K562 (cell line): Measurements from ENCODE around the gene C6orf141. TPM values are rescaled to one million over a fixed set of nuclear protein-coding genes. Genes with fewer than 3 reads are reported as not detected.

Experiments used
- ATAC-seq: fragments of 200-7000 bp; cut with Tn5 transposase; 3 replicates; pipeline ENCODE4 v1.9.1; 2020; ENCODE audit warnings: moderate library complexity
- BruUV-seq: library from RNA; stranded (reverse); fragments of 400-500 nt; replicated peaks from 2 replicates; lab custom pipeline; 2021; lab: Mats Ljungman, UMichigan
- CTCF ChIA-PET: fragments of 300-600 bp; formaldehyde crosslinking; extraction: SDS; loops from one replicate; lab custom pipeline; 2021; ENCODE audit warnings: low intra/inter-chr PET ratio; lab: Yijun Ruan, JAX
- POLR2A ChIA-PET: fragments of 300-600, 350-650 bp; sonication (Branson Sonifier 250); formaldehyde crosslinking; extraction: SDS; loops from one replicate; lab custom pipeline; 2021; ENCODE audit warnings: antibody characterized with exemption, inconsistent platforms; lab: Yijun Ruan, JAX
- DNase-seq, 4 experiments: peaks; one replicate each; pipeline versions ENCODE4 v3.0.0 to v3.0.0-alpha.2; 2011 to 2018; ENCODE audit warnings: low spot score in 3 of 4, mixed read lengths in 3 of 4; ENCODE audit errors: extremely low read depth in 1 of 4
- FAIRE-seq: peaks from 2 replicates; lab custom pipeline; 2011; peaks lifted over from hg19 to GRCh38; lab: Jason Lieb, UNC
- H2AFZ ChIP-seq: 2 replicates; pipeline ENCODE4 v1.6.0; 2011; ENCODE audit warnings: low read depth, low read length, control low read depth, inconsistent platforms
- H3K27ac ChIP-seq: fragments of 200-600 bp; 3 replicates; pipeline ENCODE4 v1.8.0; 2011; ENCODE audit warnings: low read depth, mild to moderate bottlenecking, control low read depth, inconsistent platforms, low read length, moderate library complexity, mixed read lengths; ENCODE audit errors: extremely low read depth
- H3K27me3 ChIP-seq, 2 experiments: fragments of 300-600 bp in 1 of 2; 2 replicates in 1 of 2; 3 replicates in 1 of 2; pipeline versions ENCODE4 v1.6.0 to v1.8.0; 2011; ENCODE audit warnings: inconsistent platforms in 2 of 2, low read length in 2 of 2, mild to moderate bottlenecking in 1 of 2, mixed read lengths in 1 of 2, moderate library complexity in 1 of 2; ENCODE audit not compliant: control insufficient read depth in 2 of 2, insufficient read depth in 2 of 2
- H3K36me3 ChIP-seq: fragments of 300-600 bp; 3 replicates; pipeline ENCODE4 v1.8.0; 2011; ENCODE audit warnings: mild to moderate bottlenecking, low read length, inconsistent platforms; ENCODE audit not compliant: control insufficient read depth, insufficient read depth
- H3K4me1 ChIP-seq, 2 experiments: fragments of 200-600 bp in 1 of 2; replicated peaks in 1 of 2; 2 replicates in 1 of 2; 3 replicates in 1 of 2; pipeline versions ENCODE4 v1.5.1 to v1.8.0; 2011; ENCODE audit warnings: inconsistent platforms in 2 of 2, low read length in 2 of 2, mild to moderate bottlenecking in 1 of 2, mixed read lengths in 1 of 2, moderate library complexity in 1 of 2; ENCODE audit not compliant: control insufficient read depth in 2 of 2, insufficient read depth in 2 of 2
- H3K4me2 ChIP-seq: 2 replicates; pipeline ENCODE4 v1.6.1; 2011; ENCODE audit warnings: low read length, control low read depth, inconsistent platforms, mixed read lengths; ENCODE audit not compliant: insufficient read depth
- H3K4me3 ChIP-seq: fragments of 200-600 bp; sonication (generic), shearing (Covaris generic); 2 replicates; pipeline ENCODE4 v1.5.1; 2016; ENCODE audit warnings: control low read depth, inconsistent platforms
- H3K79me2 ChIP-seq: fragments of 200-600 bp; 3 replicates; pipeline ENCODE4 v1.8.0; 2011; ENCODE audit warnings: low read length, inconsistent platforms; ENCODE audit not compliant: control insufficient read depth, insufficient read depth
- H3K9ac ChIP-seq, 2 experiments: 2 replicates each; pipeline versions ENCODE4 v1.6.0 to v1.6.1; 2011; ENCODE audit warnings: low read depth in 2 of 2, low read length in 2 of 2, control low read depth in 1 of 2, inconsistent platforms in 1 of 2, mild to moderate bottlenecking in 1 of 2, mixed read lengths in 1 of 2; ENCODE audit not compliant: insufficient read depth in 1 of 2
- H3K9me1 ChIP-seq: one replicate; pipeline ENCODE4 v1.6.0; 2011; ENCODE audit warnings: inconsistent platforms, mild to moderate bottlenecking, low read length, moderate library complexity; ENCODE audit not compliant: control insufficient read depth, insufficient read depth
- H3K9me3 ChIP-seq: replicated peaks from 2 replicates; pipeline ENCODE4 v1.5.1; 2011; ENCODE audit warnings: low read depth, low read length, inconsistent platforms; ENCODE audit not compliant: control insufficient read depth, insufficient read depth
- H4K20me1 ChIP-seq: replicated peaks from 2 replicates; pipeline ENCODE4 v1.6.1; 2011; ENCODE audit warnings: low read length, inconsistent platforms, mixed read lengths; ENCODE audit not compliant: control insufficient read depth, insufficient read depth
- ARID2 ChIP-seq: fragments of 450-650 bp; IDR thresholded peaks from 2 replicates; pipeline ENCODE4 v1.6.1; 2017; ENCODE audit warnings: antibody characterized with exemption, mild to moderate bottlenecking
- CBFB ChIP-seq: sonication (generic); formaldehyde crosslinking; IDR thresholded peaks from 2 replicates; pipeline ENCODE4 v1.4.0; 2020; ENCODE audit warnings: mild to moderate bottlenecking, missing genetic modification reagents
- CBX3 ChIP-seq, 2 experiments: IDR thresholded peaks; 1 replicate in 1 of 2; 2 replicates in 1 of 2; pipeline ENCODE4 v1.6.1; 2012; ENCODE audit warnings: inconsistent platforms in 2 of 2, low read length in 2 of 2, borderline replicate concordance in 1 of 2, control low read depth in 1 of 2
- ELK1 ChIP-seq: sonication (generic); formaldehyde crosslinking; IDR thresholded peaks from 2 replicates; pipeline ENCODE4 v1.8.1; 2022; ENCODE audit warnings: missing genetic modification reagents
- HDAC6 ChIP-seq: IDR thresholded peaks from 2 replicates; pipeline ENCODE4 v1.6.1; 2012; ENCODE audit warnings: low read depth, mild to moderate bottlenecking, control low read depth, inconsistent platforms, low read length, moderate library complexity
- MTA2 ChIP-seq: fragments of 450-650 bp; IDR thresholded peaks from 2 replicates; pipeline ENCODE4 v1.6.1; 2016; ENCODE audit warnings: low read depth
- SAFB ChIP-seq: fragments of 200-400 bp; formaldehyde crosslinking; IDR thresholded peaks from 2 replicates; pipeline ENCODE4 v1.6.1; 2017; ENCODE audit warnings: low read depth, low read length, borderline replicate concordance
- SPI1 ChIP-seq: IDR thresholded peaks from 2 replicates; pipeline ENCODE4 v1.6.1; 2011; ENCODE audit warnings: low read depth, low read length, control low read depth, borderline replicate concordance
- ZNF224 ChIP-seq: sonication (generic); formaldehyde crosslinking; IDR thresholded peaks from 2 replicates; pipeline ENCODE4 v1.8.0; 2022; ENCODE audit warnings: mild to moderate bottlenecking, missing genetic modification reagents
- ZNF239 ChIP-seq: fragments of 250-450 bp; sonication (Bioruptor Pico); IDR thresholded peaks from 2 replicates; pipeline ENCODE4 v1.4.0; 2020; ENCODE audit warnings: mild to moderate bottlenecking
- ZNF311 ChIP-seq: fragments of 250-450 bp; sonication (Bioruptor Pico); IDR thresholded peaks from 2 replicates; pipeline ENCODE4 v1.4.0; 2020; ENCODE audit warnings: mild to moderate bottlenecking, moderate library complexity
- WGBS: fragments of 100-300 bp; shearing (Covaris generic); methylation state at CpG from one replicate; pipeline ENCODE4 v1.1.6; 2016; ENCODE audit warnings: low coverage, mixed read lengths; ENCODE audit not compliant: insufficient coverage; ENCODE audit errors: missing lambda C conversion rate; 5-methylcytosine and 5-hydroxymethylcytosine counted together
- in situ Hi-C: fragments of 300-500 bp; cut with MboI; formaldehyde crosslinking; loops from 4 replicates; pipeline ENCODE4 v1.15.0; 2018; ENCODE audit warnings: inconsistent platforms, mixed read lengths
- intact Hi-C: fragments of 100-400 bp; cut with micrococcal nuclease; formaldehyde crosslinking; loops from 2 replicates; pipeline ENCODE4 v1.14.2; 2022
- polyA plus RNA-seq, 8 experiments: library from polyadenylated mRNA; depleted of rRNA in 4 of 8; stranded (reverse) in 5 of 8; unstranded in 3 of 8; fragments of >200 nt; fragmentation: Nextera tagmentation in 2 of 8; fragmentation: Illumina TruSeq in 1 of 8; extraction: Ambion mirVana in 2 of 8; extraction: Trizol in 1 of 8; gene quantifications; 2 replicates each; pipeline versions ENCODE4 v1.2.1 to v1.2.3, GENCODE V29; 2011 to 2014; ENCODE audit warnings: inconsistent platforms in 1 of 8, missing spikeins in 1 of 8
- total RNA-seq, 7 experiments: library from RNA; depleted of rRNA in 6 of 7; stranded (reverse); fragments of >200 nt in 6 of 7; fragmentation: Illumina TruSeq in 2 of 7; extraction: Trizol in 2 of 7; gene quantifications; 2 replicates each; pipeline versions ENCODE4 v1.2.1 to v1.2.3, GENCODE V29; 2011 to 2021; ENCODE audit warnings: low replicate concordance in 1 of 7

Gene C6orf141
- total and polyA plus RNA-seq, 9 of the 15 experiments (the other 6 are each of a cell fraction or from before 2014, with no cell fraction given) = not detected

DNA sequence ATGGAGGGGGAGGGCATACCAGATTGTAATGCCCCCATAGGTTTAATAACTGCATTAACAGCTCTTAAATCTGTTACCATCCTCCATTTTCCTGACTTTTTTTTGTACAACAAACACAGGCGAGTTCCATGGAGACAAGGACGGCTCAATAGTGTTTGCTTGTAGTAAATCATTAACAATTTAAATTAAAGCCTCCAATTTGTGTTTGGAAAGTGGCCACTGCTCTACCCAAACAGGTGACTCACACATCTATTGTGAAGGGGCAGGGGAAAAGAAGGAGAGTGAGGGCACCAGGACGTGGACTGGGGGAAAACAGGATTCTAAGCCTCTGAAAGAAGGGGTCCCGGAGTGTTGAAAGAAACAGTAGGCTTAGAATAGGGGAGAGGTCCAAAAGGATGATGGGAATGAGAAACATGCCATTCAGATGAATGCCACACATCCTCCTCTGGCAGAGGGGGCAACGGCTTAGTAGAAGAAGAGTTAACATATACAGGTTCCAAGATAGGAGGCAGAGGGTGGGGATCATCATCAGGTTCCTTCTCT lies 43.8 kb upstream of the C6orf141 start:
- no peak overlapping the region for H3K9ac ChIP-seq
- no peaks in the 10 kb centered on the region for H3K4me1 ChIP-seq
- H4K20me1 ChIP-seq = no peaks in the 10 kb centered on the region
- no peak overlapping the region for H3K4me2 ChIP-seq
- no peaks in the 10 kb centered on the region for H3K27me3 ChIP-seq
- no peaks in the 10 kb centered on the region for H3K79me2 ChIP-seq
- ChIA-PET POLR2A (interaction anchor here (1.1 kb wide), 1 partner anchor 9 kb away, joined by 3 read pairs; no protein-coding TSS in a partner anchor), CTCF (no interaction called here)
- TF ChIP-seq CBFB (CRISPR knock-in tag) (no peak), HDAC6 (no peak), ZNF224 (CRISPR knock-in tag) (no peak), ZNF239 (CRISPR knock-in tag) (no peak), SPI1 (no peak), CBX3 (IDR thresholded peaks at IDR 0.05; ENCODE audit: borderline replicate concordance in 1 of 2, low read length in 2 of 2) (no peak), SAFB (no peak), ARID2 (no peak), ELK1 (CRISPR knock-in tag) (no peak), ZNF311 (CRISPR knock-in tag) (no peak), MTA2 (no peak)
- no peak overlapping the region for H3K27ac ChIP-seq
- H3K9me1 ChIP-seq = no peaks in the 10 kb centered on the region
- no peak overlapping the region for H3K4me3 ChIP-seq
- H3K9me3 ChIP-seq = peaks cover 7% of the 10 kb centered on the region; the same call in 1 of the 2 replicates
- FAIRE-seq = no peak
- DNase-seq = no peak
- H3K36me3 ChIP-seq = no peaks in the 10 kb centered on the region
- BruUV-seq = no TSS peak
- no peak for ATAC-seq
- in situ Hi-C loops (no loop called here), intact Hi-C loops (no loop called here)
- 0 out of 2 replicates have a peak overlapping the region, but pooled peaks have one; percentile 9 for H2AFZ ChIP-seq
- 7% methylated on average over 5 of the region's 5 CpGs for WGBS
